H1 (cell line): ENCODE results near the gene GTF2F2. TPM values are rescaled to one million over a fixed set of nuclear protein-coding genes. Genes with fewer than 3 reads are reported as not detected.

ENCODE experiments used
- BACH1 ChIP-seq: IDR thresholded peaks from 2 replicates; pipeline ENCODE4 v1.6.1; 2012; ENCODE audit warnings: low read length, improper control_type of control experiment
- CHD2 ChIP-seq: IDR thresholded peaks from 2 replicates; pipeline ENCODE4 v1.6.1; 2012; ENCODE audit warnings: low read length, improper control_type of control experiment
- EGR1 ChIP-seq: IDR thresholded peaks from 2 replicates; pipeline ENCODE4 v1.6.1; 2011; ENCODE audit warnings: low read depth, low read length, borderline replicate concordance
- polyA plus RNA-seq, 7 experiments: library from polyadenylated mRNA; depleted of rRNA in 3 of 7; stranded (reverse) in 5 of 7; unstranded in 2 of 7; fragments of >200 nt in 5 of 7; fragments of 200-250 nt in 2 of 7; gene quantifications; 1 replicate in 5 of 7; 2 replicates in 1 of 7; 4 replicates in 1 of 7; pipeline versions ENCODE4 v1.2.1 to v1.2.3, GENCODE V29; 2011 to 2013; ENCODE audit warnings: missing spikeins in 2 of 7, mixed read lengths in 2 of 7
- total RNA-seq: library from RNA; stranded (reverse); fragmentation: NEBNext Ultra II Directional; extraction: Animal tissue kit (Norgen Biotek cat#: 25700); gene quantifications from 2 replicates; pipeline ENCODE4 v1.2.1, GENCODE V29; 2021
- TF ChIP-seq, protein P1 (sequence below): fragments of 300-600 bp; sonication (generic); IDR thresholded peaks from 2 replicates; pipeline ENCODE4 v1.7.1; 2012; ENCODE audit warnings: low read length, moderate library complexity, mild to moderate bottlenecking, inconsistent platforms; ENCODE audit not compliant: insufficient replicate concordance

Gene GTF2F2
- total and polyA plus RNA-seq, 2 of the 8 experiments (the other 6 are each of a cell fraction or from before 2014, with no cell fraction given), result 10.8 to 31.1 TPM

GRCh38 chr13:45133396-45134118 is 13.2 kb downstream of the GTF2F2 start (continued):
- TF ChIP-seq, protein P1, sequence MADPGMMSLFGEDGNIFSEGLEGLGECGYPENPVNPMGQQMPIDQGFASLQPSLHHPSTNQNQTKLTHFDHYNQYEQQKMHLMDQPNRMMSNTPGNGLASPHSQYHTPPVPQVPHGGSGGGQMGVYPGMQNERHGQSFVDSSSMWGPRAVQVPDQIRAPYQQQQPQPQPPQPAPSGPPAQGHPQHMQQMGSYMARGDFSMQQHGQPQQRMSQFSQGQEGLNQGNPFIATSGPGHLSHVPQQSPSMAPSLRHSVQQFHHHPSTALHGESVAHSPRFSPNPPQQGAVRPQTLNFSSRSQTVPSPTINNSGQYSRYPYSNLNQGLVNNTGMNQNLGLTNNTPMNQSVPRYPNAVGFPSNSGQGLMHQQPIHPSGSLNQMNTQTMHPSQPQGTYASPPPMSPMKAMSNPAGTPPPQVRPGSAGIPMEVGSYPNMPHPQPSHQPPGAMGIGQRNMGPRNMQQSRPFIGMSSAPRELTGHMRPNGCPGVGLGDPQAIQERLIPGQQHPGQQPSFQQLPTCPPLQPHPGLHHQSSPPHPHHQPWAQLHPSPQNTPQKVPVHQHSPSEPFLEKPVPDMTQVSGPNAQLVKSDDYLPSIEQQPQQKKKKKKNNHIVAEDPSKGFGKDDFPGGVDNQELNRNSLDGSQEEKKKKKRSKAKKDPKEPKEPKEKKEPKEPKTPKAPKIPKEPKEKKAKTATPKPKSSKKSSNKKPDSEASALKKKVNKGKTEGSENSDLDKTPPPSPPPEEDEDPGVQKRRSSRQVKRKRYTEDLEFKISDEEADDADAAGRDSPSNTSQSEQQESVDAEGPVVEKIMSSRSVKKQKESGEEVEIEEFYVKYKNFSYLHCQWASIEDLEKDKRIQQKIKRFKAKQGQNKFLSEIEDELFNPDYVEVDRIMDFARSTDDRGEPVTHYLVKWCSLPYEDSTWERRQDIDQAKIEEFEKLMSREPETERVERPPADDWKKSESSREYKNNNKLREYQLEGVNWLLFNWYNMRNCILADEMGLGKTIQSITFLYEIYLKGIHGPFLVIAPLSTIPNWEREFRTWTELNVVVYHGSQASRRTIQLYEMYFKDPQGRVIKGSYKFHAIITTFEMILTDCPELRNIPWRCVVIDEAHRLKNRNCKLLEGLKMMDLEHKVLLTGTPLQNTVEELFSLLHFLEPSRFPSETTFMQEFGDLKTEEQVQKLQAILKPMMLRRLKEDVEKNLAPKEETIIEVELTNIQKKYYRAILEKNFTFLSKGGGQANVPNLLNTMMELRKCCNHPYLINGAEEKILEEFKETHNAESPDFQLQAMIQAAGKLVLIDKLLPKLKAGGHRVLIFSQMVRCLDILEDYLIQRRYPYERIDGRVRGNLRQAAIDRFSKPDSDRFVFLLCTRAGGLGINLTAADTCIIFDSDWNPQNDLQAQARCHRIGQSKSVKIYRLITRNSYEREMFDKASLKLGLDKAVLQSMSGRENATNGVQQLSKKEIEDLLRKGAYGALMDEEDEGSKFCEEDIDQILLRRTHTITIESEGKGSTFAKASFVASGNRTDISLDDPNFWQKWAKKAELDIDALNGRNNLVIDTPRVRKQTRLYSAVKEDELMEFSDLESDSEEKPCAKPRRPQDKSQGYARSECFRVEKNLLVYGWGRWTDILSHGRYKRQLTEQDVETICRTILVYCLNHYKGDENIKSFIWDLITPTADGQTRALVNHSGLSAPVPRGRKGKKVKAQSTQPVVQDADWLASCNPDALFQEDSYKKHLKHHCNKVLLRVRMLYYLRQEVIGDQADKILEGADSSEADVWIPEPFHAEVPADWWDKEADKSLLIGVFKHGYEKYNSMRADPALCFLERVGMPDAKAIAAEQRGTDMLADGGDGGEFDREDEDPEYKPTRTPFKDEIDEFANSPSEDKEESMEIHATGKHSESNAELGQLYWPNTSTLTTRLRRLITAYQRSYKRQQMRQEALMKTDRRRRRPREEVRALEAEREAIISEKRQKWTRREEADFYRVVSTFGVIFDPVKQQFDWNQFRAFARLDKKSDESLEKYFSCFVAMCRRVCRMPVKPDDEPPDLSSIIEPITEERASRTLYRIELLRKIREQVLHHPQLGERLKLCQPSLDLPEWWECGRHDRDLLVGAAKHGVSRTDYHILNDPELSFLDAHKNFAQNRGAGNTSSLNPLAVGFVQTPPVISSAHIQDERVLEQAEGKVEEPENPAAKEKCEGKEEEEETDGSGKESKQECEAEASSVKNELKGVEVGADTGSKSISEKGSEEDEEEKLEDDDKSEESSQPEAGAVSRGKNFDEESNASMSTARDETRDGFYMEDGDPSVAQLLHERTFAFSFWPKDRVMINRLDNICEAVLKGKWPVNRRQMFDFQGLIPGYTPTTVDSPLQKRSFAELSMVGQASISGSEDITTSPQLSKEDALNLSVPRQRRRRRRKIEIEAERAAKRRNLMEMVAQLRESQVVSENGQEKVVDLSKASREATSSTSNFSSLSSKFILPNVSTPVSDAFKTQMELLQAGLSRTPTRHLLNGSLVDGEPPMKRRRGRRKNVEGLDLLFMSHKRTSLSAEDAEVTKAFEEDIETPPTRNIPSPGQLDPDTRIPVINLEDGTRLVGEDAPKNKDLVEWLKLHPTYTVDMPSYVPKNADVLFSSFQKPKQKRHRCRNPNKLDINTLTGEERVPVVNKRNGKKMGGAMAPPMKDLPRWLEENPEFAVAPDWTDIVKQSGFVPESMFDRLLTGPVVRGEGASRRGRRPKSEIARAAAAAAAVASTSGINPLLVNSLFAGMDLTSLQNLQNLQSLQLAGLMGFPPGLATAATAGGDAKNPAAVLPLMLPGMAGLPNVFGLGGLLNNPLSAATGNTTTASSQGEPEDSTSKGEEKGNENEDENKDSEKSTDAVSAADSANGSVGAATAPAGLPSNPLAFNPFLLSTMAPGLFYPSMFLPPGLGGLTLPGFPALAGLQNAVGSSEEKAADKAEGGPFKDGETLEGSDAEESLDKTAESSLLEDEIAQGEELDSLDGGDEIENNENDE, result no peak
- TF ChIP-seq BACH1 (no peak), EGR1 (no peak), CHD2 (no peak)
- TF ChIP-seq, all 59 proteins: peak for 0
